Neuronal stem cell (in vitro differentiated cells): ENCODE measurements around the gene KRTAP4-12.
"Not testable (repeated sequence)": the region's sequence is repeated elsewhere in the genome, so short reads cannot be mapped to it uniquely, and the experiment has no call there.

ENCODE experiments used
- DNase-seq: peaks from one replicate; pipeline ENCODE4 v3.0.0-alpha.2; 2013; ENCODE audit warnings: low spot score
- H2AFZ ChIP-seq: one replicate; pipeline ENCODE4 v1.6.1; 2013; ENCODE audit warnings: mild to moderate bottlenecking, low read length, inconsistent platforms
- H2AK5ac ChIP-seq: 2 replicates; pipeline ENCODE4 v1.6.1; 2013; ENCODE audit warnings: low read depth, mild to moderate bottlenecking, inconsistent platforms, low read length, moderate library complexity, mixed read lengths
- H2BK120ac ChIP-seq: 2 replicates; pipeline ENCODE4 v1.6.1; 2013; ENCODE audit warnings: low read depth, mild to moderate bottlenecking, inconsistent platforms, low read length, moderate library complexity, mixed read lengths
- H2BK12ac ChIP-seq: one replicate; pipeline ENCODE4 v1.6.1; 2013; ENCODE audit warnings: low read length, inconsistent platforms
- H2BK15ac ChIP-seq: 2 replicates; pipeline ENCODE4 v1.6.1; 2013; ENCODE audit warnings: mild to moderate bottlenecking, low read length, inconsistent platforms, mixed read lengths
- H2BK5ac ChIP-seq: one replicate; pipeline ENCODE4 v1.6.1; 2013; ENCODE audit warnings: inconsistent platforms, mild to moderate bottlenecking, low read length, moderate library complexity
- H3K14ac ChIP-seq: one replicate; pipeline ENCODE4 v1.6.1; 2013; ENCODE audit warnings: low read length, inconsistent platforms
- H3K18ac ChIP-seq: 2 replicates; pipeline ENCODE4 v1.6.1; 2013; ENCODE audit warnings: low read length, inconsistent platforms
- H3K23ac ChIP-seq: 2 replicates; pipeline ENCODE4 v1.6.1; 2013; ENCODE audit warnings: low read depth, mild to moderate bottlenecking, mixed read lengths, low read length, inconsistent platforms; ENCODE audit not compliant: poor library complexity
- H3K27ac ChIP-seq: replicated peaks from 3 replicates; pipeline ENCODE4 v1.5.1; 2013; ENCODE audit warnings: low read length, inconsistent platforms
- H3K27me3 ChIP-seq, 3 experiments: 2 replicates each; pipeline ENCODE4 v1.6.1; 2013; ENCODE audit warnings: low read length in 3 of 3, mild to moderate bottlenecking in 2 of 3, inconsistent platforms in 1 of 3, low read depth in 1 of 3, mixed read lengths in 1 of 3, moderate library complexity in 1 of 3; ENCODE audit not compliant: control insufficient read depth in 3 of 3, insufficient read depth in 3 of 3
- H3K36me3 ChIP-seq, 2 donors: replicated peaks in 1 of 2; 2 replicates each; pipeline ENCODE4 v1.6.1; 2013; ENCODE audit warnings: low read length in 2 of 2; ENCODE audit not compliant: control insufficient read depth in 2 of 2, insufficient read depth in 2 of 2
- H3K4ac ChIP-seq: 2 replicates; pipeline ENCODE4 v1.6.1; 2013; ENCODE audit warnings: inconsistent platforms, mild to moderate bottlenecking, low read length, moderate library complexity
- H3K4me1 ChIP-seq, 2 donors: 1 replicate in 1 of 2; 2 replicates in 1 of 2; pipeline ENCODE4 v1.6.1; 2013; ENCODE audit warnings: low read length in 2 of 2, low read depth in 1 of 2; ENCODE audit not compliant: control insufficient read depth in 2 of 2, insufficient read depth in 1 of 2
- H3K4me2 ChIP-seq: one replicate; pipeline ENCODE4 v1.6.1; 2013; ENCODE audit warnings: mild to moderate bottlenecking, low read length, inconsistent platforms; ENCODE audit not compliant: insufficient read depth, poor library complexity, severe bottlenecking
- H3K4me3 ChIP-seq, 2 donors: 2 replicates each; pipeline ENCODE4 v1.5.1; 2013; ENCODE audit warnings: low read length in 2 of 2, mild to moderate bottlenecking in 2 of 2, inconsistent platforms in 1 of 2, moderate library complexity in 1 of 2
- H3K79me1 ChIP-seq: one replicate; pipeline ENCODE4 v1.6.1; 2013; ENCODE audit warnings: low read depth, mild to moderate bottlenecking, inconsistent platforms, low read length, moderate library complexity
- H3K9ac ChIP-seq: one replicate; pipeline ENCODE4 v1.6.1; 2013; ENCODE audit warnings: mild to moderate bottlenecking, low read depth, low read length, inconsistent platforms; ENCODE audit not compliant: poor library complexity
- H3K9me3 ChIP-seq, 2 donors: replicated peaks in 1 of 2; 2 replicates each; pipeline versions ENCODE3 to v1.6.1; 2013; ENCODE audit warnings: low read length in 2 of 2, mild to moderate bottlenecking in 2 of 2, inconsistent platforms in 1 of 2, low read depth in 1 of 2, mixed read lengths in 1 of 2, moderate library complexity in 1 of 2; ENCODE audit not compliant: control insufficient read depth in 2 of 2, insufficient read depth in 1 of 2
- H4K8ac ChIP-seq: one replicate; pipeline ENCODE4 v1.6.1; 2013; ENCODE audit warnings: low read depth, mild to moderate bottlenecking, inconsistent platforms, low read length, moderate library complexity
- H4K91ac ChIP-seq: one replicate; pipeline ENCODE4 v1.6.1; 2013; ENCODE audit warnings: low read length, low read depth, mild to moderate bottlenecking, inconsistent platforms; ENCODE audit not compliant: poor library complexity
- WGBS, 2 donors: extraction: QIAGEN DNeasy Blood & Tissue Kit; methylation state at CpG; one replicate each; pipeline ENCODE4 v1.1.7; 2013; ENCODE audit warnings: missing lambda C conversion rate in 2 of 2, mixed read lengths in 1 of 2; ENCODE audit not compliant: insufficient read length in 2 of 2, insufficient replicate concordance in 1 of 2; ENCODE audit errors: extremely low coverage in 2 of 2; 5-methylcytosine and 5-hydroxymethylcytosine counted together

The KRTAP4-12 gene

DNA sequence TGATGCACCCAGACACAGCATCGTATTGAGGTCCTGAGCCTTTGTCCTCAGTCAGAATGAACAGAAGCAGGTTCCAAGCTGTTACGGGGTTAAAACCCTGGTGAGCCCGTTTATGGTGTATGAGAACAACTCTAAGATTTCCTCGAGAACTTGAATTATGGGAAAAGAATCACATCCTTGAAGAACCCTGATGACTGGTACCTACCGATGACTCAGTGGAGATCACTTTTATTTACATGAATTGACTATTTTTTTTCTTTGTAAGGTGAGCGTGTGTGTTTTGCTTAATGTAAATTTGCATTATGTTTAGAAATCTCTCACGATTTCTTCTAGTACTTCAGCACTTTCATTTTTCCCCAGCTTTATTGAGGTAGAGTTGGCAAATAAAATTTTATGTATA, 39.8 kb upstream of the KRTAP4-12 start:
- H3K4me1 ChIP-seq: peaks cover 0 to 5% of the 10 kb centered on the region in 2 donors
- H2BK120ac ChIP-seq: no peak overlapping the region
- no peak overlapping the region for H3K4me3 ChIP-seq
- no peak overlapping the region for H2AFZ ChIP-seq
- H3K23ac ChIP-seq: no peak overlapping the region
- H3K9me3 ChIP-seq: no peaks in the 10 kb centered on the region
- no peak overlapping the region for H3K18ac ChIP-seq
- no peak overlapping the region for H2BK12ac ChIP-seq
- H4K8ac ChIP-seq: no peak overlapping the region
- H3K4me2 ChIP-seq: no peak overlapping the region
- no peak for DNase-seq
- H2AK5ac ChIP-seq: no peak overlapping the region
- no peak overlapping the region for H2BK15ac ChIP-seq
- WGBS, 2 donors: no CpG with 5 or more reads among the region's 7 CpGs
- no peak overlapping the region for H3K9ac ChIP-seq
- no peak overlapping the region for H3K4ac ChIP-seq
- no peak overlapping the region for H3K14ac ChIP-seq
- no peaks in the 10 kb centered on the region for H3K36me3 ChIP-seq
- no peak overlapping the region for H3K27ac ChIP-seq
- H4K91ac ChIP-seq: no peak overlapping the region
- H3K79me1 ChIP-seq: no peaks in the 10 kb centered on the region
- H3K27me3 ChIP-seq: no peaks in the 10 kb centered on the region
- no peak overlapping the region for H2BK5ac ChIP-seq

DNA sequence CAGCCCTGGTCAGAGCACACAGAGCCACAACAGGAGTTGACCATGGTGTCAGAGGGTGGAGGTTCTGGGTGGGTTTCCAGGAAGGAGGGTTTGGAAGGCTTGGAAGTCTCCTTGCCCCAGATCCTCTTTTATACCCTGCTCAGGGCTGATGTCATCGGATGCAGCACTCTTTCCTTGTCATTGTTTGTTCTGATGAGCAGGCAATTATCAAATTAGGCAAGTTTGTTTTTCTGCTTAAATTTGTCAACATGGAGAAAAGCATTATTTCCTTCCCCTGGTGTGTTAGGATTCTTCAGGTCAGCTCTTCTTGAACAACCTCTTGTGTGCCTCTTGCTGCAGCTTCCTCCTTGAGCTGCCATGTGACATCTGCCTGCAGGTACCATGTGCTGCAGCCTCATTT, 36.7 kb upstream of the KRTAP4-12 start, which contains the start of gene KRTAP4-4:
KRTAP4-4 (minus strand) TSS at position 101 of the 400 bp plus-strand sequence; CDS start at position 44, 57 bp downstream.
- H2BK120ac ChIP-seq: no peak within 1 kb of the TSS
- H4K8ac ChIP-seq: no peak within 1 kb of the TSS
- no peak within 1 kb of the TSS for H3K14ac ChIP-seq
- H3K9me3 ChIP-seq: no peaks in the 10 kb centered on the region
- peak within 1 kb of the TSS; percentile 28 for H3K18ac ChIP-seq
- H2AK5ac ChIP-seq: no peak within 1 kb of the TSS
- H3K23ac ChIP-seq: peak within 1 kb of the TSS; percentile 5
- no peak within 1 kb of the TSS for H4K91ac ChIP-seq
- no peaks in the 10 kb centered on the region for H3K79me1 ChIP-seq
- H3K9ac ChIP-seq: peak within 1 kb of the TSS; percentile 0
- no CpG with 5 or more reads among the region's 1 CpG for WGBS, 2 donors
- H3K27ac ChIP-seq: no peak within 1 kb of the TSS
- H2AFZ ChIP-seq: no peak within 1 kb of the TSS
- no peaks in the 10 kb centered on the region for H3K27me3 ChIP-seq
- no peak within 1 kb of the TSS for H3K4me3 ChIP-seq
- H2BK5ac ChIP-seq: no peak within 1 kb of the TSS
- H3K4me2 ChIP-seq: no peak within 1 kb of the TSS
- DNase-seq: no peak
- H2BK15ac ChIP-seq: no peak within 1 kb of the TSS
- peak within 1 kb of the TSS; percentile 84 for H3K4ac ChIP-seq
- no peaks in the 10 kb centered on the region for H3K36me3 ChIP-seq
- no peak within 1 kb of the TSS for H2BK12ac ChIP-seq
- peaks cover 0 to 2% of the 10 kb centered on the region in 2 donors for H3K4me1 ChIP-seq

- not testable (repeated sequence) for H2BK15ac ChIP-seq, DNase-seq, H3K9me3 ChIP-seq, H3K79me1 ChIP-seq, H3K36me3 ChIP-seq, H2AK5ac ChIP-seq, H3K27me3 ChIP-seq, H2BK120ac ChIP-seq, H3K14ac ChIP-seq, H2AFZ ChIP-seq, H4K91ac ChIP-seq, H3K27ac ChIP-seq, H3K4me1 ChIP-seq, H3K4me2 ChIP-seq, H2BK12ac ChIP-seq, H4K8ac ChIP-seq, H3K4me3 ChIP-seq, H2BK5ac ChIP-seq
- WGBS, 2 donors: no CpG with 5 or more reads among the region's 3 CpGs
- Histone ChIP-seq H3K23ac (peak overlapping the region; percentile 5), H3K9ac (peak overlapping the region; percentile 0), H3K4ac (peak overlapping the region; percentile 84), H3K18ac (peak overlapping the region; percentile 5)
Measured at GRCh38 chr17:41160190-41160589, 36.2 kb upstream of the KRTAP4-12 start.

- Histone ChIP-seq H2BK120ac (no peak overlapping the region), H3K4me3 (no peak overlapping the region), H4K91ac (no peak overlapping the region), H3K4ac (no peak overlapping the region), H2AK5ac (no peak overlapping the region), H2BK12ac (no peak overlapping the region), H2BK5ac (no peak overlapping the region), H3K36me3 (no peaks in the 10 kb centered on the region), H3K9ac (no peak overlapping the region), H3K4me2 (no peak overlapping the region), H3K4me1 (no peaks in the 10 kb centered on the region), H3K79me1 (no peaks in the 10 kb centered on the region), H3K27me3 (no peaks in the 10 kb centered on the region), H3K23ac (no peak overlapping the region), H2BK15ac (no peak overlapping the region), H3K18ac (no peak overlapping the region), H3K14ac (no peak overlapping the region), H3K27ac (no peak overlapping the region), H4K8ac (no peak overlapping the region), H2AFZ (no peak overlapping the region), H3K9me3 (no peaks in the 10 kb centered on the region)
- no CpG with 5 or more reads among the region's 2 CpGs for WGBS, 2 donors
- no peak for DNase-seq
Measured at GRCh38 chr17:41153856-41154255, 29.9 kb upstream of the KRTAP4-12 start.
